ENCODE data around the gene HCN3.

HCN3 gene

GRCh38 chr1:155326020-155326526, 48.8 kb downstream of the HCN3 start:
- no peak for TF ChIP-seq TAF1 (IDR thresholded peaks at IDR 0.05; ENCODE audit: low read depth)
- TF ChIP-seq NFIC (IDR thresholded peaks at IDR 0.05), result no peak
- no peak for TF ChIP-seq EGR1 (IDR thresholded peaks at IDR 0.05)
- TF ChIP-seq CEBPB (IDR thresholded peaks at IDR 0.05), result no peak
- no peak for TF ChIP-seq REST (IDR thresholded peaks at IDR 0.05; ENCODE audit: low read depth)

- TF ChIP-seq REST (IDR thresholded peaks at IDR 0.05; ENCODE audit: low read depth) (no peak), ZBTB7A (IDR thresholded peaks at IDR 0.05; ENCODE audit: low read depth) (no peak), EGR1 (IDR thresholded peaks at IDR 0.05) (no peak), NFIC (IDR thresholded peaks at IDR 0.05) (no peak), MAX (IDR thresholded peaks at IDR 0.05) (no peak), TCF12 (IDR thresholded peaks at IDR 0.05; ENCODE audit: low read depth) (no peak), RAD21 (IDR thresholded peaks at IDR 0.05; ENCODE audit: low read depth) (no peak)
These were observed 49.4 kb downstream of the HCN3 start for GRCh38 chr1:155326631-155327037.

GRCh38 chr1:155327981-155328380, 50.7 kb downstream of the HCN3 start:
- TF ChIP-seq YY1 (IDR thresholded peaks at IDR 0.05; ENCODE audit: low read depth) (no peak), RAD21 (IDR thresholded peaks at IDR 0.05; ENCODE audit: low read depth) (no peak), TCF12 (IDR thresholded peaks at IDR 0.05; ENCODE audit: low read depth) (no peak), REST (IDR thresholded peaks at IDR 0.05; ENCODE audit: low read depth) (no peak), EGR1 (IDR thresholded peaks at IDR 0.05) (no peak), NFIC (IDR thresholded peaks at IDR 0.05) (no peak), MAX (IDR thresholded peaks at IDR 0.05) (no peak)

DNA sequence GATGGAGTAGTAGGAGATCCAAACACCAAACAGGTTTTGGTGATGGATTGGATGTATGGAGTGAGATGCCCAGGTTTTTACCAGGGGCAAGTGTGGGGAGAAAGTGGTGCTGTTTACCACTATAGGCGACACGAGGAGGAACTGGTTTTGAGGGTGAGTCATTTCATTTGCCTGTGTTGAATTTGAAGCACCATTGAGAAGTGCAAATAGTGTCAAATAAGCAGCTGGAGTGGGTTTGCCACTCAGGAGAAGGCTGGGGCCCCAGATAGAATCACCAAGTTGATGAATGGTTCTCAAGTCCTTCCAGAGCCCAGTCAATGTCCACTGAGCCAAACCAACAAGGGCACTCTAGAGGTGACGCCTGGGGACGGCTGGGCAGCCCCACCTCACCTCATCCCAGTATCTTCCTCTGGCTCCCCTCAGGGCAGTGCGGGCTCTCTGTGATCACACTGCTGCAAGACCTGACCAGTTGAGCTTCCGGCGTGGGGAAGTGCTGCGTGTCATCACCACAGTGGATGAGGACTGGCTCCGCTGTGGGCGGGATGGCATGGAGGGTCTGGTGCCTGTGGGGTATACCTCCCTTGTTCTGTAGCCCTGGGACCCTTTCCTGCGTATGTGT, 52.8 kb downstream of the HCN3 start:
- TF ChIP-seq TAF1 (IDR thresholded peaks at IDR 0.05; ENCODE audit: low read depth), result no peak

GRCh38 chr1:155334962-155335361, 57.7 kb downstream of the HCN3 start:
- TF ChIP-seq TCF12 (IDR thresholded peaks at IDR 0.05; ENCODE audit: low read depth) (no peak), ZBTB7A (IDR thresholded peaks at IDR 0.05; ENCODE audit: low read depth) (no peak), NFIC (IDR thresholded peaks at IDR 0.05) (no peak), MAX (IDR thresholded peaks at IDR 0.05) (no peak), RAD21 (IDR thresholded peaks at IDR 0.05; ENCODE audit: low read depth) (no peak), CREB1 (IDR thresholded peaks at IDR 0.05; ENCODE audit: low read depth) (no peak), YY1 (IDR thresholded peaks at IDR 0.05; ENCODE audit: low read depth) (no peak), FOXM1 (IDR thresholded peaks at IDR 0.05; ENCODE audit: borderline replicate concordance, low read depth) (no peak), EGR1 (IDR thresholded peaks at IDR 0.05) (no peak), TAF1 (IDR thresholded peaks at IDR 0.05; ENCODE audit: low read depth) (no peak), TEAD4 (IDR thresholded peaks at IDR 0.05) (no peak), REST (IDR thresholded peaks at IDR 0.05; ENCODE audit: low read depth) (no peak)
- TF ChIP-seq, protein P1, sequence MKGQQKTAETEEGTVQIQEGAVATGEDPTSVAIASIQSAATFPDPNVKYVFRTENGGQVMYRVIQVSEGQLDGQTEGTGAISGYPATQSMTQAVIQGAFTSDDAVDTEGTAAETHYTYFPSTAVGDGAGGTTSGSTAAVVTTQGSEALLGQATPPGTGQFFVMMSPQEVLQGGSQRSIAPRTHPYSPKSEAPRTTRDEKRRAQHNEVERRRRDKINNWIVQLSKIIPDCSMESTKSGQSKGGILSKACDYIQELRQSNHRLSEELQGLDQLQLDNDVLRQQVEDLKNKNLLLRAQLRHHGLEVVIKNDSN (IDR thresholded peaks at IDR 0.05), result no peak

All from Ishikawa (cell line).